Activated naive CD8-positive, alpha-beta T cell treated with anti-CD3 and anti-CD28 coated beads, Interleukin-2, amount 50 U/mL, for 24 hours (primary cell): ENCODE measurements around the gene PPP1R8.
"Not testable (repeated sequence)": the region's sequence is repeated elsewhere in the genome, so short reads cannot be mapped to it uniquely, and the experiment has no call there.

Experiments used
- ATAC-seq: fragments of 150-1000 bp; cut with Tn5 transposase; one replicate; pipeline ENCODE4 v1.10.0; 2021
- DNase-seq: peaks from one replicate; pipeline ENCODE4 v3.0.0; 2021
- H3K27ac Mint-ChIP-seq: one replicate; pipeline ENCODE4 v1.8.0; 2021; ENCODE audit warnings: mild to moderate bottlenecking, mixed read lengths
- H3K27me3 Mint-ChIP-seq: one replicate; pipeline ENCODE4 v1.8.0; 2021; ENCODE audit warnings: mixed read lengths
- H3K36me3 Mint-ChIP-seq: one replicate; pipeline ENCODE4 v1.8.0; 2021; ENCODE audit warnings: low read depth, mixed read lengths
- H3K4me1 Mint-ChIP-seq: one replicate; pipeline ENCODE4 v1.8.0; 2021; ENCODE audit warnings: mixed read lengths
- H3K4me3 Mint-ChIP-seq: one replicate; pipeline ENCODE4 v1.8.0; 2021; ENCODE audit warnings: mild to moderate bottlenecking, moderate library complexity, mixed read lengths
- H3K9me3 Mint-ChIP-seq: one replicate; pipeline ENCODE4 v1.8.0; 2021; ENCODE audit warnings: mixed read lengths

PPP1R8 gene

GRCh38 chr1:27858072-27858948, 27.7 kb downstream of the PPP1R8 start:
- Mint-ChIP-seq H3K27me3 (no peaks in the 10 kb centered on the region), H3K27ac (no peak overlapping the region), H3K4me3 (no peak overlapping the region), H3K9me3 (no peaks in the 10 kb centered on the region), H3K4me1 (peaks cover 18% of the 10 kb centered on the region), H3K36me3 (no peaks in the 10 kb centered on the region)
- ATAC-seq = peak; percentile 92
- peak; percentile 86 for DNase-seq

- Mint-ChIP-seq H3K36me3 (no peaks in the 10 kb centered on the region), H3K27ac (no peak overlapping the region), H3K4me1 (peaks cover 25% of the 10 kb centered on the region), H3K9me3 (no peaks in the 10 kb centered on the region), H3K4me3 (no peak overlapping the region), H3K27me3 (no peaks in the 10 kb centered on the region)
- ATAC-seq (no peak), DNase-seq (no peak)
These were observed 28.5 kb downstream of the PPP1R8 start for GRCh38 chr1:27858949-27859576.

DNA sequence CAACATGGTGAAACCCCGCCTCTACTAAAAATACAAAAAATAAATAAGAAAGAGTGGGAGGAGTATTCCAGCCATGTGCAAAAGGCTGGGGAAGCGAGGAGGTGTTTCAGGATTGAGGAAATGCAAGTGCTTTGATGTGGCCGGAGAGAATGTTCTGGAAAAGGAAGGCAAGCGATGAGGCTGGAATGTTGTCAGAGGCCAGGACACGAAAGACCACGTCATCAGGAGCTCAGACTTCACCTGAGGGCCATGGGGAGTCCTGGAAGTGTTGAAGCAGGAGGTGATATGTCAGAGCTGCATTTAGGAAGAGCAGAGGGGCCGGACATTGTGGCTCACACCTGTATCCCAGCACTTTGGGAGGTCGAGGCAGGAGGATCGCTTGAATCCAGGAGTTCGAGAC, 30.9 kb downstream of the PPP1R8 start:
- Mint-ChIP-seq H3K36me3 (no peaks in the 10 kb centered on the region), H3K4me3 (no peak overlapping the region), H3K27me3 (no peaks in the 10 kb centered on the region), H3K9me3 (no peaks in the 10 kb centered on the region), H3K27ac (no peak overlapping the region), H3K4me1 (peaks cover 43% of the 10 kb centered on the region)
- ATAC-seq (no peak), DNase-seq (no peak)

DNA sequence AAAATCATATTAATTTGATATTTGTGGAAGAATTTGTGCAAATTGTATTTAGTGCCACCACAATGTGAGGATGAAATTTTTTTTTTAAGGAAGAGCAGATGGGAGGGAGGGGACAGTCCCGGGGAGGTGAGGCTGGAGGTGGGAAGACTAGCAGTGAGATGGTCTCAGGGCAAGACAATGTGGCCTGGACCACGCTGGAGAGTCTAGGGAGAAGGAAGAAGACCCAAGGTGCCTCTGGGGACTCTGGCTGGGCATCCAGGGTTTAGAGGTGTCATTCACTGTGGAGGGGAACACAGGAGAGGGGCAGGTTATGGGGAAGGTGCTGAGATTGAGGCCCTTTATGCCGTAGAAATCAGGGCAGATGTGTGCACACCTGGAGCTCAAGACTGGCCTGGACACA, 31.4 kb downstream of the PPP1R8 start:
- Mint-ChIP-seq H3K27ac (no peak overlapping the region), H3K27me3 (no peaks in the 10 kb centered on the region), H3K9me3 (no peaks in the 10 kb centered on the region), H3K4me3 (no peak overlapping the region), H3K4me1 (peaks cover 45% of the 10 kb centered on the region), H3K36me3 (no peaks in the 10 kb centered on the region)
- ATAC-seq (no peak), DNase-seq (no peak)

DNA sequence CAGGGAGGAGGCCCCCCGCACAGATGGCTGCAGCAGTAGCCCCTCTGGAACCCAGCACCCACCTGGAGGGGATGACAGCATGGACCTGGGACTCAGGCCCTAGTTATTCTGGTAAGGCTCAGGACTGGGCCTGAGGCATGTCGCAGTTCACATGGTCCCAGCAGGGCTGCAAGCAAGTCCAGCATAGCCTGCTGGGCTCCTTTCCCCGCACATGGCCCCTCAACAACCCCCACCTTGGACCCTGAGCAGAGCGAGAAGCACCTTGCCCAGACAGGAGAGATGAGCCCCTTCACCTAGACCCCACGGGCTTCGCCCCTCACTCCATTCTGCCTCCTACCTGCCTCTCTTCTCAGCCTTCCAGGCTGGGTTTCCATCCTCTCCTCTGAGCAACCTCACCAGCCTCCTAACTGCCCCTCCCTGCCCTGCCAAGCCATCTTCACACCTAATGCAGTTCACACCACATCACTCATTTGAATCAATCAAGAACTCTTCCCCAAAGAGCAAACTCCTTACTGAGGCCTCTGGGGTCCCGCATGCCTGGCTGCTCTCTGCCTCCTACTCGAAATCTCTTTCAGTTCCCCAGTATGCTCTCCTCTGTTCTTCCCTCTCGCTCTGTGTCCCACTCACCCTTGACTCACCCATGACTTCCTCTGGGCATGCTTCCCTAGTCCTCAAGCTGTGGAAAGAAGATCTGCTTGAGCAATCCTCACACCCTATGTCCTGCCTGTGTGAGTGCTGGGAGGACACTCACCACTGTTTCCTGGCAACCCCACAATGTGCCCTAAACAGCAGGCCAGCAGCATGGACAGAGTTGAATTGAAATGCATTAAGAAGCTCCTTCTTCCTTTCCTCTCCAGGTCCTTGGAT, 32.3 kb downstream of the PPP1R8 start:
- no peaks in the 10 kb centered on the region for H3K27me3 Mint-ChIP-seq
- peak overlapping the region; percentile 64 for H3K27ac Mint-ChIP-seq
- peak; percentile 63 for ATAC-seq
- peak overlapping the region; percentile 9 for H3K4me3 Mint-ChIP-seq
- DNase-seq = no peak
- no peaks in the 10 kb centered on the region for H3K9me3 Mint-ChIP-seq
- H3K4me1 Mint-ChIP-seq = peaks cover 51% of the 10 kb centered on the region
- no peaks in the 10 kb centered on the region for H3K36me3 Mint-ChIP-seq

DNA sequence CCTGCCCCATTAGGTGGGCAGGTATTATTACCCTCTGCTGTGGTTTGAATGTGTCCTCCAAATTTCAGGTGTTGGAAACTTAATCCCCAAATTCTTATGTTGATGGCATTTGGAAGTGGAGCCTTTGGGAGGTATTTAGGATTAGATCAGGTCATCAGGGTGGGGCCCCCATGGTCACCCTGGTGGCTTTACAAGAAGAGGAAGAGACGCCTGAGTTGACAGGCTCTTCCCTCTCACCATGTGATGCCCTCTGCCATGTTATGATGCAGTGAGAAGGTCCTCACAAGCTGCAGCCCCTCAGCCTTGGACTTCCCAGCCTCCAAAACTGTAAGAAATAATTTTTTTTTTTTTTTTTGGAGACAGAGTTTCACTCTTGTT, 32.9 kb downstream of the PPP1R8 start:
- no peaks in the 10 kb centered on the region for H3K36me3 Mint-ChIP-seq
- H3K27ac Mint-ChIP-seq = peak overlapping the region; percentile 64
- peaks cover 49% of the 10 kb centered on the region for H3K4me1 Mint-ChIP-seq
- H3K9me3 Mint-ChIP-seq = no peaks in the 10 kb centered on the region
- ATAC-seq = no peak
- no peak overlapping the region for H3K4me3 Mint-ChIP-seq
- no peak for DNase-seq
- no peaks in the 10 kb centered on the region for H3K27me3 Mint-ChIP-seq

GRCh38 chr1:27864264-27864895, 33.8 kb downstream of the PPP1R8 start:
- Mint-ChIP-seq H3K4me3 (peak overlapping the region; percentile 29), H3K4me1 (peaks cover 56% of the 10 kb centered on the region), H3K27me3 (no peaks in the 10 kb centered on the region), H3K27ac (peak overlapping the region; percentile 82), H3K36me3 (no peaks in the 10 kb centered on the region), H3K9me3 (no peaks in the 10 kb centered on the region)
- peak; percentile 53 for DNase-seq
- peak; percentile 66 for ATAC-seq

- peaks cover 62% of the 10 kb centered on the region for H3K4me1 Mint-ChIP-seq
- ATAC-seq (no peak), DNase-seq (no peak)
- no peaks in the 10 kb centered on the region for H3K27me3 Mint-ChIP-seq
- no peaks in the 10 kb centered on the region for H3K36me3 Mint-ChIP-seq
- H3K27ac Mint-ChIP-seq = no peak overlapping the region
- H3K4me3 Mint-ChIP-seq = no peak overlapping the region
- H3K9me3 Mint-ChIP-seq = no peaks in the 10 kb centered on the region
These were observed 35.2 kb downstream of the PPP1R8 start for GRCh38 chr1:27865821-27866220.

- ATAC-seq (no peak), DNase-seq (no peak)
- no peaks in the 10 kb centered on the region for H3K36me3 Mint-ChIP-seq
- peaks cover 61% of the 10 kb centered on the region for H3K4me1 Mint-ChIP-seq
- H3K4me3 Mint-ChIP-seq = no peak overlapping the region
- H3K9me3 Mint-ChIP-seq = no peaks in the 10 kb centered on the region
- peak overlapping the region; percentile 90 for H3K27ac Mint-ChIP-seq
- no peaks in the 10 kb centered on the region for H3K27me3 Mint-ChIP-seq
These were observed 38.0 kb downstream of the PPP1R8 start for GRCh38 chr1:27868556-27868931.

GRCh38 chr1:27868932-27869718, 38.5 kb downstream of the PPP1R8 start:
- Mint-ChIP-seq H3K4me1 (peaks cover 61% of the 10 kb centered on the region), H3K4me3 (peak overlapping the region; percentile 64), H3K27ac (peak overlapping the region; percentile 90), H3K27me3 (no peaks in the 10 kb centered on the region), H3K9me3 (no peaks in the 10 kb centered on the region), H3K36me3 (no peaks in the 10 kb centered on the region)
- DNase-seq (peak; percentile 65), ATAC-seq (peak; percentile 51)

DNA sequence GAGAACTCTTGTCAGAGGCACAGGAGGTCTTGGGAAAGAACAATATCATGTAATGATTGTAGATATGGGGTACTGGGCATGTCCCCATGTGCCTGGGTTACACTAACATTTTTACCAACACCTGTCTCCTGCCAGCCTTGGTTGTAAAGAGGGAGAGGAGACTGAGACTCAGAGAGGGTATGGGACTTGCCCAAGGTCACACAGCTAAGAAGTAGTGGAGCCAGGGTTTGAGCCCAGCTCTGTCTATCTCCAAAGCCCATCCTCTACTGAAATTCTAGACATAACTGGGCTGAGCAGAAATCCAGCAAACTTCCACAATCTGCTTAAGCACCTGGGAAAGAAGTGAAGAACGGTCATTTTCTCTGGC, 39.1 kb downstream of the PPP1R8 start:
- peaks cover 58% of the 10 kb centered on the region for H3K4me1 Mint-ChIP-seq
- ATAC-seq (no peak), DNase-seq (no peak)
- H3K27me3 Mint-ChIP-seq = no peaks in the 10 kb centered on the region
- H3K36me3 Mint-ChIP-seq = no peaks in the 10 kb centered on the region
- no peaks in the 10 kb centered on the region for H3K9me3 Mint-ChIP-seq
- peak overlapping the region; percentile 64 for H3K4me3 Mint-ChIP-seq
- H3K27ac Mint-ChIP-seq = peak overlapping the region; percentile 90

- H3K4me1 Mint-ChIP-seq = peaks cover 57% of the 10 kb centered on the region
- DNase-seq, H3K9me3 Mint-ChIP-seq, H3K36me3 Mint-ChIP-seq, H3K4me3 Mint-ChIP-seq, ATAC-seq, H3K27ac Mint-ChIP-seq, H3K27me3 Mint-ChIP-seq: not testable (repeated sequence)
These were observed 40.5 kb downstream of the PPP1R8 start for GRCh38 chr1:27871076-27871475.

GRCh38 chr1:27872059-27872801, 41.6 kb downstream of the PPP1R8 start, which contains the start of gene THEMIS2:
Gene THEMIS2 (plus strand): TSS chr1:27872544. CDS start chr1:27872572, 28 bp downstream.
- Mint-ChIP-seq H3K36me3 (peaks cover 3% of the 10 kb centered on the region), H3K4me3 (peak within 1 kb of the TSS; percentile 94), H3K27ac (peak within 1 kb of the TSS; percentile 86), H3K27me3 (no peaks in the 10 kb centered on the region), H3K4me1 (peaks cover 57% of the 10 kb centered on the region), H3K9me3 (no peaks in the 10 kb centered on the region)
- ATAC-seq (peak; percentile 77), DNase-seq (peak; percentile 87)
